ENCODE data around the gene STRN3.

DNA sequence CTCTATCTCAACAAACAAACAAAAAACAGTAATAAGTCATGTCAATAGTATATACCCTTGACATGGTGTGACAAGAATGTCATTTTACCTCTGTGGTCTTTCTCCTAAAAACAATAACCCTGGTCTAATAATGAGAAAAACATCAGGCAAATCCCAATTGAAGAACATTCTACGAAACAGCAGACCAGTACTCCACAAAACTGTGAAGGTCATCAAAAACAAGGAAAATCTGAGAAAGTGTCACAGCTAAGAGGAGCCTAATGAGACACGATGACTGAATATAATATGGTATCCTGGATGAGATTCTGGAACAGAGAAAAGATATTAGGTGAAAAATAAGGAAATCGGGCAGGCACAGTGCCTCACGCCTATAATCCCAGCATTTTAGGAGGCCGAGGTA lies 157.4 kb downstream of the STRN3 start:
- no peak for TF ChIP-seq POLR2A (IDR thresholded peaks at IDR 0.05)
- TF ChIP-seq, protein P1, sequence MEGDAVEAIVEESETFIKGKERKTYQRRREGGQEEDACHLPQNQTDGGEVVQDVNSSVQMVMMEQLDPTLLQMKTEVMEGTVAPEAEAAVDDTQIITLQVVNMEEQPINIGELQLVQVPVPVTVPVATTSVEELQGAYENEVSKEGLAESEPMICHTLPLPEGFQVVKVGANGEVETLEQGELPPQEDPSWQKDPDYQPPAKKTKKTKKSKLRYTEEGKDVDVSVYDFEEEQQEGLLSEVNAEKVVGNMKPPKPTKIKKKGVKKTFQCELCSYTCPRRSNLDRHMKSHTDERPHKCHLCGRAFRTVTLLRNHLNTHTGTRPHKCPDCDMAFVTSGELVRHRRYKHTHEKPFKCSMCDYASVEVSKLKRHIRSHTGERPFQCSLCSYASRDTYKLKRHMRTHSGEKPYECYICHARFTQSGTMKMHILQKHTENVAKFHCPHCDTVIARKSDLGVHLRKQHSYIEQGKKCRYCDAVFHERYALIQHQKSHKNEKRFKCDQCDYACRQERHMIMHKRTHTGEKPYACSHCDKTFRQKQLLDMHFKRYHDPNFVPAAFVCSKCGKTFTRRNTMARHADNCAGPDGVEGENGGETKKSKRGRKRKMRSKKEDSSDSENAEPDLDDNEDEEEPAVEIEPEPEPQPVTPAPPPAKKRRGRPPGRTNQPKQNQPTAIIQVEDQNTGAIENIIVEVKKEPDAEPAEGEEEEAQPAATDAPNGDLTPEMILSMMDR (IDR thresholded peaks at IDR 0.05), result no peak
